ENCODE data around the gene TNFRSF13B. TPM values are rescaled to one million over a fixed set of nuclear protein-coding genes. Genes with fewer than 3 reads are reported as not detected.
A peak's percentile ranks its signal among the peaks of the same experiment; 100 is the strongest.

Gene TNFRSF13B
- total RNA-seq, 1 donor from 2014 or later: 342 TPM

DNA sequence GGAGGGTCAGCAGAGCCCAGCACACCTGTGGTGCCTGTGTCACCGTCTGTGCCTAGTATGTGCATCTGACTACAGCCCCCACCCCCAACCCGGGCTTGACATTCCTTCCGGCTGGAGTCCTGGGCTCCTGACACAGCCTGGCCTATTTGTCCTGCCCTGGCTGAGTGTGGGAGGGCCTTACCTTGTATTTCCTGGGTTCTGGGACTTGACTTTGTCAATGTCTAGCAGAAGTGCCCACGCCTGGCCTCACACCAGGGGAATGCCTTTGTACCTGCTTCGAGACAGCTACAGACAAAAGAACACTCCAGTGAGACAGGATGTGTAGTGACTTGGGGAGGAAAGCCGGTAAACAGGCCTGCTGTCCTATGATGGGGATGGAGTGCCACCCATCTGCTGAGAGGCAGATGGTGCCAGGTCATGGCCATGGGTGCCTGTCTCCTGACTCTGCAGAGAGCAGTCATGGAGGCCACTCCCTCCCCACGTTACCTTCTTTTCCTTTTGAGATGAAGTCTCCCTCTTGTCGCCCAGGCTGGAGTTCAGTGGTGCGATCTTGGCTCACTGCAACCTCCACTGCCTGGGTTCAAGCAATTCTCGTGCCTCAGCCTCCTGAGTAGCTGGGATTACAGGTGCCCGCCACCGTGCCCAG is 42.8 kb downstream of the TNFRSF13B start:
- ChIA-PET POLR2A (no interaction called here), CTCF (interaction anchor here (1.0 kb wide), 1 partner anchor 63 kb away, joined by 4 read pairs; no protein-coding TSS in a partner anchor)
- intact Hi-C loops (cut with micrococcal nuclease): no loop called here
- TF ChIP-seq, protein P1, sequence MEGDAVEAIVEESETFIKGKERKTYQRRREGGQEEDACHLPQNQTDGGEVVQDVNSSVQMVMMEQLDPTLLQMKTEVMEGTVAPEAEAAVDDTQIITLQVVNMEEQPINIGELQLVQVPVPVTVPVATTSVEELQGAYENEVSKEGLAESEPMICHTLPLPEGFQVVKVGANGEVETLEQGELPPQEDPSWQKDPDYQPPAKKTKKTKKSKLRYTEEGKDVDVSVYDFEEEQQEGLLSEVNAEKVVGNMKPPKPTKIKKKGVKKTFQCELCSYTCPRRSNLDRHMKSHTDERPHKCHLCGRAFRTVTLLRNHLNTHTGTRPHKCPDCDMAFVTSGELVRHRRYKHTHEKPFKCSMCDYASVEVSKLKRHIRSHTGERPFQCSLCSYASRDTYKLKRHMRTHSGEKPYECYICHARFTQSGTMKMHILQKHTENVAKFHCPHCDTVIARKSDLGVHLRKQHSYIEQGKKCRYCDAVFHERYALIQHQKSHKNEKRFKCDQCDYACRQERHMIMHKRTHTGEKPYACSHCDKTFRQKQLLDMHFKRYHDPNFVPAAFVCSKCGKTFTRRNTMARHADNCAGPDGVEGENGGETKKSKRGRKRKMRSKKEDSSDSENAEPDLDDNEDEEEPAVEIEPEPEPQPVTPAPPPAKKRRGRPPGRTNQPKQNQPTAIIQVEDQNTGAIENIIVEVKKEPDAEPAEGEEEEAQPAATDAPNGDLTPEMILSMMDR (IDR thresholded peaks at IDR 0.05): no peak
- ATAC-seq (ENCODE audit: low read depth) (no peak), DNase-seq (no peak)
- H3K27ac Mint-ChIP-seq: no peak overlapping the region
- peaks cover 37% of the 10 kb centered on the region for H3K36me3 Mint-ChIP-seq (ENCODE audit: low read depth)
- no peaks in the 10 kb centered on the region for H3K27me3 Mint-ChIP-seq
- H3K9me3 Mint-ChIP-seq: no peaks in the 10 kb centered on the region
- no peak overlapping the region for H3K4me3 Mint-ChIP-seq
- peaks cover 2% of the 10 kb centered on the region for H3K4me1 Mint-ChIP-seq

DNA sequence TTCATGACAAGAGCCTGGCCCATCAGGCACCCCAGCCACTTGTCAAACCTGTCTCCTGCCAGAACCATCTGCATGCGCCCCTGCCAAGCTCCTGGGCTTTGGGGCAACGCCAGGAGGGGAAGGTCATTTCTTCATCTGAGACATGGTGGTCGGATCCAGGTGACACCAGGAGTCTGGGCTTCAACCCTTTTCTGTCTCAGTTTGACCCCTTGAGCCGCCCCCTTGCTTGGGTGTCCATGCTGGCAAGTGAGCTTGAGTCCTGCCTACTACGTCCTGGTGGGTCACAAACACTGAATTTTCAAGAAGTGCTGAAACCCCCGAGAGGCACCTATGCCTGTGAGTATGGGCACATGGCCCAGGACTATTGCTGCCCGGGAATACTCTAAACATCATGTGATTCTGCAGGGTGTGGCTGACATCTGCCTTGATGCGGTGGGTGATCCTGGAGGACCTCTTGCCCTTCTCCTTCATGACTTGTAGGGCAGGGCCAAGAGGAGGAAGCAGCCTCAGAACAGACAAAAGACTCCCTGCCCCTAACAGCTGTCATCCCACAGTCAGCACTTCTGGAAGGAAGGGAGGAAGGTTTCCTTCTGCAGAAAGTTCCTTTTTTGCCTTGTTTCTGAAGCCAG is 43.4 kb downstream of the TNFRSF13B start:
- ATAC-seq (ENCODE audit: low read depth) (no peak), DNase-seq (no peak)
- Mint-ChIP-seq H3K9me3 (no peaks in the 10 kb centered on the region), H3K36me3 (ENCODE audit: low read depth) (peaks cover 37% of the 10 kb centered on the region), H3K27ac (no peak overlapping the region), H3K27me3 (no peaks in the 10 kb centered on the region), H3K4me3 (no peak overlapping the region), H3K4me1 (peaks cover 2% of the 10 kb centered on the region)
- TF ChIP-seq, protein P1 (IDR thresholded peaks at IDR 0.05): no peak
- ChIA-PET CTCF (no interaction called here), POLR2A (interaction anchor here (1.1 kb wide), 1 partner anchor 52 kb away, joined by 3 read pairs; no protein-coding TSS in a partner anchor)
- intact Hi-C loops (cut with micrococcal nuclease): no loop called here

DNA sequence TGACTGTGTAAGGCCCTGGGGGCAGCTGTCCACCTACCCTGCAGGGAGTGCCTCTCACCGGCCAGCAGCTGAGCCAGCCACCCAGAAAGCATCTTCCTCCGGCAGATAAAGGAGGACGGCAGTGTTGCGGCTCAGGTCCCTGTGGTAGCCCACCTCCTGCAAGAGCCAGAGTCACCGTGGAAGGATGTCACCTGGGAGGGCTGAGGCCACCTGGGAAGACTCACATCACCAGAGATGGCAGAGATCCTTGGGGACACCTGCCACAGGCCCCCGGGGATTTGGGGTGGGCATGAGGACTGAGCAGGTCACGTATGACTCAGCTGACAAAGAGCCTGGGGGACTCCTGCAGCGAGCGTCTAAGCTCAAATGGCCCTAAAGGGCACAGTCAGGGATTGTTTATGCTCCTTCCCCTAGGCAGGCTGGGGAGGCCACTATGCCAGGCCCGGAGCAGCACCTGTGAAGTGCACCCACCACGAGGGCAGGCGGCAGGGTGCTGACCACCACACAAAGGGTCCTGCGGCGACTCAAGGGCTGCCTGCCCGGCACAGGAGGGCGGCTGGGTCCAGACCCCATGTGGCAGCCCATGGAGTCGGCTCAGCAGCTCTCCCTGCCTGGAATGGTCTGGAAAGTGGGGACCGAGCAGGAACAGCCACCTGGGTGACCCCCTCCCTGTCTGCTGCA is 44.1 kb downstream of the TNFRSF13B start:
- Mint-ChIP-seq H3K4me1 (peaks cover 2% of the 10 kb centered on the region), H3K27ac (no peak overlapping the region), H3K4me3 (no peak overlapping the region), H3K36me3 (ENCODE audit: low read depth) (peaks cover 38% of the 10 kb centered on the region), H3K27me3 (no peaks in the 10 kb centered on the region), H3K9me3 (no peaks in the 10 kb centered on the region)
- ChIA-PET CTCF (no interaction called here), POLR2A (interaction anchor here (1.1 kb wide), 1 partner anchor 53 kb away, joined by 3 read pairs; no protein-coding TSS in a partner anchor)
- intact Hi-C loops (cut with micrococcal nuclease): no loop called here
- ATAC-seq (ENCODE audit: low read depth): peak; percentile 59
- DNase-seq: no peak
- TF ChIP-seq, protein P1 (IDR thresholded peaks at IDR 0.05): no peak

DNA sequence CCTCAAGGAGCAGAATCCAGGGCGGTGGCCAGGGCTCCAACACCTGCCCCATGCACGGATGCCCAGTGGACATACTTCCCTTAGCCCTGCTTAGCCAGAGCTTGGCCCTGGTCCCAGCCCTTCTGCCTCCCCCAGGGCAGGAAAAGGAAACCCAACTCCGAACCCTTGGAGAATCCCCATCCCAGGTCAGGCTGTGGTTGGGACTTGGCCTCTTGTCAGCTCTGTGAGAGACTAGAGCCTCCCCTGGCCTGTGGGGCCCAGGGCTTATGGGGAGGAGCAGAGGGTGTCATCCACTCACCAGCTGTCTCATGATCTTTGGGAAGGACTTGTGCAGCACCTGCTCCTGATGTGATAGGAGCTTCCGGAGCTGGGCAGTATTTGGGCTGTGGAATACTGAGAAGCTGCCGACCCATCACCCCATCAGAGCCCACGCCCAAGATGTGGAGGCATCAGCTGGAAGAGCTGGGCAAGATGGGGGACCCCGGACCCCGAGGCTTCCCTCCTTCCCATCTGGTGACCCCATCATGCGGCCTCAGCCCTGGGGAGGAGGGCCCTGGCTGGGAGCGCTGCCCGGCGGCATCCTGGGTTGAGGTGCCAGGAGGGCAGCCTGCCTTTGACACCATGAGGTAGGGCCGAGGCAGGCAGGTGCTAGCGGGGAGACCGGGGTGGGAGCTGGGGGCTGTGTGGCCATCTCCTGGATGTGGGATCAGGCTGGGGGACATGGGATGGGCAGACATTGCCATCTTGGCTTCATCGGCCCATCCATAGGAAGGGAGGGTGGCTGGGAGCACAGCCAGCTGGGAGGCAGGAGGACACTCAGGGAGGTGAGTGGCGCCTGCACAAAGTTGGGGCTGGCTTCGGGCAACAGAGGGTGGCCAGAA is 45.1 kb downstream of the TNFRSF13B start:
- no peak for DNase-seq
- H3K27me3 Mint-ChIP-seq: no peaks in the 10 kb centered on the region
- peaks cover 34% of the 10 kb centered on the region for H3K36me3 Mint-ChIP-seq (ENCODE audit: low read depth)
- ChIA-PET POLR2A (interaction anchor here (0.9 to 1.1 kb wide), 2 partner anchors 54 to 61 kb away, joined by 3 read pairs; no protein-coding TSS in a partner anchor), CTCF (no interaction called here)
- ATAC-seq (ENCODE audit: low read depth): no peak
- intact Hi-C loops (cut with micrococcal nuclease): no loop called here
- TF ChIP-seq, protein P1 (IDR thresholded peaks at IDR 0.05): no peak
- H3K9me3 Mint-ChIP-seq: no peaks in the 10 kb centered on the region
- no peak overlapping the region for H3K27ac Mint-ChIP-seq
- H3K4me3 Mint-ChIP-seq: no peak overlapping the region
- H3K4me1 Mint-ChIP-seq: peaks cover 4% of the 10 kb centered on the region
